HG03066 (cell line): ENCODE measurements around the gene SCN7A.

ENCODE experiments used
- ATAC-seq: cut with Tn5 transposase; IDR thresholded peaks from one replicate; pipeline ENCODE4 v1.9.1; 2021; ENCODE audit warnings: low read depth; ENCODE audit not compliant: unreplicated experiment

SCN7A gene

GRCh38 chr2:166494140-166494624 lies at the start of gene SCN7A:
Gene SCN7A (minus strand): TSS chr2:166494249. CDS start chr2:166477696, 16,553 bp downstream.
- ATAC-seq, result no peak

GRCh38 chr2:166539340-166540162 lies 45.5 kb upstream of the SCN7A start:
- ATAC-seq, result peak; percentile 98

GRCh38 chr2:166536111-166536510 lies 42.1 kb upstream of the SCN7A start:
- no peak for ATAC-seq

- ATAC-seq, result no peak
These were observed 27.1 kb upstream of the SCN7A start for GRCh38 chr2:166521155-166521554.

- no peak for ATAC-seq
These were observed 26.6 kb upstream of the SCN7A start for GRCh38 chr2:166520604-166521003.

- no peak for ATAC-seq
These were observed 25.4 kb upstream of the SCN7A start for GRCh38 chr2:166519391-166519962.

- ATAC-seq, result no peak
These were observed 24.8 kb upstream of the SCN7A start for GRCh38 chr2:166518634-166519390.

- no peak for ATAC-seq
These were observed 23.5 kb upstream of the SCN7A start for GRCh38 chr2:166517533-166518061.

- no peak for ATAC-seq
These were observed 22.8 kb upstream of the SCN7A start for GRCh38 chr2:166516712-166517303.

- ATAC-seq, result no peak
These were observed 19.9 kb upstream of the SCN7A start for GRCh38 chr2:166513952-166514351.

- no peak for ATAC-seq
These were observed 5.2 kb upstream of the SCN7A start for GRCh38 chr2:166499281-166499680.

GRCh38 chr2:166491461-166491860 lies 2.6 kb downstream of the SCN7A start:
- no peak for ATAC-seq

- ATAC-seq, result no peak
These were observed 6.9 kb downstream of the SCN7A start for GRCh38 chr2:166487171-166487570.

GRCh38 chr2:166485558-166486178 lies 8.4 kb downstream of the SCN7A start:
- ATAC-seq, result no peak

GRCh38 chr2:166472332-166472731 lies 21.7 kb downstream of the SCN7A start:
- ATAC-seq, result no peak

- ATAC-seq, result no peak
These were observed 25.7 kb downstream of the SCN7A start for GRCh38 chr2:166468124-166469024.

- no peak for ATAC-seq
These were observed 29.9 kb downstream of the SCN7A start for GRCh38 chr2:166464187-166464586.

- no peak for ATAC-seq
These were observed 30.4 kb downstream of the SCN7A start for GRCh38 chr2:166463640-166464039.

GRCh38 chr2:166458674-166459073 lies 35.4 kb downstream of the SCN7A start:
- ATAC-seq, result no peak
